Stimulated activated CD8-positive, alpha-beta memory T cell treated with anti-CD3 and anti-CD28 coated beads, Interleukin-15, amount 100 ng/mL, for 1 hour (primary cell): ENCODE data around the gene NLRX1.
"Not testable (repeated sequence)": the region's sequence is repeated elsewhere in the genome, so short reads cannot be mapped to it uniquely, and the experiment has no call there.

Source experiments
- DNase-seq: peaks from one replicate; pipeline ENCODE4 v3.0.0-alpha.2; 2020; ENCODE audit warnings: low read depth

Gene NLRX1

GRCh38 chr11:119210050-119210449 lies 41.5 kb downstream of the NLRX1 start:
- no peak for DNase-seq

GRCh38 chr11:119218141-119218878 lies 49.8 kb downstream of the NLRX1 start:
- DNase-seq, result no peak

DNA sequence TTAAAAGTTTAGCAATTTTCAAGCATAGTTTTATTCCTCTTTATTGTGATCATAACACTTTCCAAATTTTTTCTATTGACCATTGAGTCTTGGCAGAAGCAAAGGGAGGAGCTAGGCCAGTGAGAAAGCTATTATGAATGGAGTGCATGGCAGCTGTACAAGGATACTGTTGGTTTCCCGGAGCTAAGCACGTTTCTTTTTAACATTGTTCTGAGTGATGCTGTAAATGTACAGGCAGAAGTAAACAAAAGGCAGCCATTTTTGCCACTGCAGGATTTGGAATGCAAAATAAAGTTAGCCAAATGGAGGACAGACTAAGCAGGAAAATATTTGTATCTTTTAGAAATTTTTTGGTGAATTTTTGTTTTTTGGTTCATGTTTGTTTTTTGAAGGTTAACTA lies 53.8 kb downstream of the NLRX1 start:
- DNase-seq, result no peak

DNA sequence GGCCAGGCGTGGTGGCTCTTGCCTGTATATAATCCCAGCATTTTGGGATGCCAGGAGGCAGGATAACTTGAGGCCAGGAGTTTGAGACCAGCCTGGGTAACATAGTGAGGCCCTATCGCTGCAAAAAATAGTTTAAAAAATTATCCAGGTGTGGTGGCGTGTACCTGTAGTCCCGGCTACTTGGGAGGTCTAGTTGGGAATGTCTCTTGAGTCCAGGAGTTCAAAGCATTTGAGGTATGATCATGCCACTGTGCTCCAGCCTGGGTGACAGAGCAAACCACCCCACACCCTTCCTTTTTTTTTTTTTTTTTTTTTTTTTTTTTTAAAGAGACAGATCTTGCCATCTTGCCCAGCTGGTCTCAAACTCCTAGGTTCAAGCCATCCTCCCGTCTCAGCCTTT lies 54.4 kb downstream of the NLRX1 start:
- DNase-seq, result no peak

DNA sequence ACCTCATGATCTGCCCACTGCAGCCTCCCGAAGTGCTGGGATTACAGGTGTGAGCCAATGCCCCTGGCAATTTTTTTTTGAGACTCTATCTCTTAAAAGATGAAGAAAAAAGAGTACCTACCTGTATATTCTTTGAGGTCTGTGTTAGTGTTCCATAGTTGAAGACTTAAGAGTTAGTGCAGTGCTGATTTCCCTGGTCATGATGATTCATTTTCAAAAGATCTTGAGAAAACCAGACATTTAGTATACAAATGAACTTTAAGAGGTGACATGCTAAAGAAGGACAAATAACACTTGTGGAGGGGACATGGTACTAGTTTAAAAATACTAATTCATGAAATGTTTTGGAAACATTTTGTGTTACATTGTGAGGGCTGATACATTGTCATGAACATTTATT lies 55.3 kb downstream of the NLRX1 start:
- DNase-seq, result no peak

- not testable (repeated sequence) for DNase-seq
Measured at GRCh38 chr11:119228535-119229287, 60.2 kb downstream of the NLRX1 start.

DNA sequence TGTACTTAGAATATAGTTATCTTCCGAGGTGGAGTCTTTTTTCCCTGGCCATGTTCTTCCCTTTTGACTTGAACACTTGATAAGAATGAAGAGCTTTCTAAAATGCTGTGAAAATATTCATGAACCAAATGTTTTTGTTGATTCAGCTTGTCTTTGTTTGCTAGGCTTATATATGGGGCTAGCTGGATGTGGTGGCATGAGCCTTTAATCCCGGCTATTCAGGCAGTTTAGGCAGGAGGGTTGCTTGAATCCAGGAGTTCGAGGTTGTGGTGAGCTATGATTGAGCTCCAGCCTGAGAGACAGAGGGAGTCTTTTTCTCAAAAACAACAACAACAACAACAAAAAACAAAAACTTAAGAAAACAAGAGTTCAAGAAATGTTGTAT lies 60.8 kb downstream of the NLRX1 start:
- no peak for DNase-seq

- no peak for DNase-seq
Measured at GRCh38 chr11:119229741-119230140, 61.2 kb downstream of the NLRX1 start.
